Mesodermal cell (in vitro differentiated cells): ENCODE results near the gene FRAS1.
"Not testable (repeated sequence)": the region's sequence is repeated elsewhere in the genome, so short reads cannot be mapped to it uniquely, and the experiment has no call there.

ENCODE experiments used
- H3K27ac ChIP-seq: 2 replicates; pipeline ENCODE4 v1.7.0; 2013; ENCODE audit warnings: mild to moderate bottlenecking, low read depth, low read length, moderate library complexity; ENCODE audit not compliant: severe bottlenecking
- H3K36me3 ChIP-seq: 2 replicates; pipeline ENCODE4 v1.7.1; 2013; ENCODE audit warnings: mild to moderate bottlenecking, low read length, moderate library complexity; ENCODE audit not compliant: control insufficient read depth, insufficient read depth
- H3K4me1 ChIP-seq: one replicate; pipeline ENCODE4 v1.7.1; 2013; ENCODE audit warnings: mild to moderate bottlenecking, low read length; ENCODE audit not compliant: insufficient read depth, control insufficient read depth, poor library complexity, severe bottlenecking
- H3K4me3 ChIP-seq: 2 replicates; pipeline ENCODE4 v1.7.0; 2013; ENCODE audit warnings: low read length, control low read depth, mild to moderate bottlenecking; ENCODE audit not compliant: insufficient read depth, poor library complexity, severe bottlenecking; ENCODE audit errors: extremely low read depth
- H3K9me3 ChIP-seq: 2 replicates; pipeline ENCODE4 v1.7.1; 2013; ENCODE audit warnings: mild to moderate bottlenecking, low read length, moderate library complexity; ENCODE audit not compliant: control insufficient read depth
- WGBS, 2 experiments: methylation state at CpG; one replicate each; pipeline ENCODE4 v1.1.5; 2013; ENCODE audit warnings: missing lambda C conversion rate in 2 of 2; ENCODE audit not compliant: insufficient coverage in 2 of 2; 5-methylcytosine and 5-hydroxymethylcytosine counted together

The FRAS1 gene

DNA sequence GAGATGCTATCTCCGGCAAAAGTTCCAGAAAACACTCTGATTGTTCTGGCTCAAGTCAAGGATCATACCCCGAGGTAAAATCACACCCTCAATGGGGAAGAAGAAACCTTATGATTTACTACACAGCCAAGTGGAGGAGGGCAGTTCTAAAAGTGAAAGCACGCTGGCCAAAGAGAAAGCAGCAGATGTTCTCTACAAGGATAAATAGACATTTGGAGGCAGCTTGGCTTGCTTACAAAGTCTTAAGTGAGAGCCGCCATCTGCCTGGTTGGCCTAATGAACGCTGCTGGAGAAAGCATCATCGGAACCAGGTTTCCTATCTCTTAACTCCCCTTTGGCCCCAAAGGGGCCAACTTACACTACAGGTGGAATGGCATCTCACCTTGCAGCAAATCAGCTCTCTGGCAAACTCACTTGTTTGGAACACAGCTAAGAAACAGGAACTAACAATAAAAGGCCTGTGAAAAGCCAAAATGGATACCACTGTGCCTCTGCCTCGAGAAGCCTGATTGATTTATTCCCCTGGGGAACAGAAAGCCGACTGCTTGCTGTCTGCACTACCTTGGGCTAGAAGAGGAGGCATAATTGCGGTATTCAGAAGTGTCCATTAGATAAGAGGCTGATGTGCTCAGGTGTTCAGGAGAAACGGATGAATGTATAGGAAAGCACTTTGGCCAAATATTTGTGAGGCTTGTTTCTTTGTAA is 22.8 kb downstream of the FRAS1 start:
- H3K9me3 ChIP-seq = no peaks in the 10 kb centered on the region
- H3K4me1 ChIP-seq = no peaks in the 10 kb centered on the region
- WGBS, 2 experiments = 88 to 93% methylated on average over 7 of the region's 10 CpGs
- H3K36me3 ChIP-seq = no peaks in the 10 kb centered on the region
- no peak overlapping the region for H3K4me3 ChIP-seq
- H3K27ac ChIP-seq = no peak overlapping the region

GRCh38 chr4:78081541-78081940 is 24.4 kb downstream of the FRAS1 start:
- no peaks in the 10 kb centered on the region for H3K9me3 ChIP-seq
- no peak overlapping the region for H3K27ac ChIP-seq
- no peak overlapping the region for H3K4me3 ChIP-seq
- no peaks in the 10 kb centered on the region for H3K4me1 ChIP-seq
- 100% methylated on average over 1 of the region's 2 CpGs; no CpG with 5 or more reads in 1 of the 2 experiments for WGBS, 2 experiments
- no peaks in the 10 kb centered on the region for H3K36me3 ChIP-seq

GRCh38 chr4:78083035-78083434 is 25.9 kb downstream of the FRAS1 start:
- H3K27ac ChIP-seq = no peak overlapping the region
- no peaks in the 10 kb centered on the region for H3K4me1 ChIP-seq
- no peaks in the 10 kb centered on the region for H3K9me3 ChIP-seq
- H3K4me3 ChIP-seq = no peak overlapping the region
- H3K36me3 ChIP-seq = no peaks in the 10 kb centered on the region

DNA sequence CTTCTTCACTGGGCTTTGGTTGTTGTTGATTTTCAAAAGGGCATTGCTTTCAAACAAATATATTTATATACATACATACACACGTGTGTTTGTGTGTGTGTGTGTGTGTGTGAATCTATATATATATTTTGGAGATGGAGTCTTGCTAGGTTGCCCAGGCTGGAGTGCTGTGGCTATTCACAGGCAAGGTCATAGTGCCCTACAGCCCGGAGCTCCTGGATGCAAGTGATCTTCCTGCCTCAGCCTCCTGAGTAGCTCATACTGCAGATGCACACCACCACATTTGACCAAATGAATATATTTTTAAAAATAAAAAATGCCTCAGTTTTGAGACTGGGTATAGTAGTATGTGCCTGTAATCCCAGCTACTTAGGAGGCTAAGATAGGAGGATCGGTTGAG is 34.4 kb downstream of the FRAS1 start:
- Histone ChIP-seq H3K27ac (no peak overlapping the region), H3K4me1 (no peaks in the 10 kb centered on the region), H3K9me3 (peaks cover 6% of the 10 kb centered on the region), H3K4me3 (no peak overlapping the region), H3K36me3 (no peaks in the 10 kb centered on the region)
- 92% methylated on average over 2 of the region's 3 CpGs; no CpG with 5 or more reads in 1 of the 2 experiments for WGBS, 2 experiments

GRCh38 chr4:78092350-78092749 is 35.2 kb downstream of the FRAS1 start:
- H3K27ac ChIP-seq, H3K9me3 ChIP-seq, H3K36me3 ChIP-seq, H3K4me3 ChIP-seq, H3K4me1 ChIP-seq: not testable (repeated sequence)
- WGBS, 2 experiments = 38 to 61% methylated on average over 1 to 3 of the region's 5 CpGs

GRCh38 chr4:78092850-78093249 is 35.7 kb downstream of the FRAS1 start:
- H3K36me3 ChIP-seq = no peaks in the 10 kb centered on the region
- no peak overlapping the region for H3K27ac ChIP-seq
- no peak overlapping the region for H3K4me3 ChIP-seq
- no peaks in the 10 kb centered on the region for H3K4me1 ChIP-seq
- peaks cover 6% of the 10 kb centered on the region for H3K9me3 ChIP-seq

DNA sequence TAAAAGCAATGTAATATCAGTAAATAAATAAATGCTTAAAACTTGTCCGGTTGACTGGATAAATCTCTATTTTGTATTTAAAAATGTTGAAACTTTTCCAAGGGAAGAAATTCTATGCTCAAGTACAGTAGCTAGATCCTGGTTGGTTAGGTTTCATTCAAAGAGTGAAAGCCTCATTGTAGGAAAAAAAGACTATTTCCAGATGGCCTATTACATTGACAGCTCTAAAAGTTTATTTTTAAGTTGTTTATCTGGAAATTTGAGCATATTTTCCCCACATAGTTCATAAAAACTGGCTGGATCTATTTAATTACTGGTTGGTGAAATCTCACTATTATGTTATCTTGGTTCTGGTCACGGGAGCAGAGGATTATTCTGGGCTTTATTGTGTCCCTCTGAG is 38.0 kb downstream of the FRAS1 start:
- Histone ChIP-seq H3K4me1 (no peaks in the 10 kb centered on the region), H3K27ac (no peak overlapping the region), H3K9me3 (peaks cover 6% of the 10 kb centered on the region), H3K4me3 (no peak overlapping the region), H3K36me3 (no peaks in the 10 kb centered on the region)
- WGBS, 2 experiments = 100% methylated on average over 2 of the region's 2 CpGs; no CpG with 5 or more reads in 1 of the 2 experiments

- H3K4me1 ChIP-seq = no peaks in the 10 kb centered on the region
- H3K27ac ChIP-seq = no peak overlapping the region
- no peaks in the 10 kb centered on the region for H3K36me3 ChIP-seq
- WGBS, 2 experiments = 100% methylated on average over 2 of the region's 3 CpGs; no CpG with 5 or more reads in 1 of the 2 experiments
- H3K9me3 ChIP-seq = peaks cover 6% of the 10 kb centered on the region
- no peak overlapping the region for H3K4me3 ChIP-seq
These were observed 41.9 kb downstream of the FRAS1 start for GRCh38 chr4:78099058-78099457.

GRCh38 chr4:78100060-78100459 is 42.9 kb downstream of the FRAS1 start:
- Histone ChIP-seq H3K4me3 (no peak overlapping the region), H3K4me1 (no peaks in the 10 kb centered on the region), H3K9me3 (peaks cover 6% of the 10 kb centered on the region), H3K36me3 (no peaks in the 10 kb centered on the region), H3K27ac (no peak overlapping the region)

DNA sequence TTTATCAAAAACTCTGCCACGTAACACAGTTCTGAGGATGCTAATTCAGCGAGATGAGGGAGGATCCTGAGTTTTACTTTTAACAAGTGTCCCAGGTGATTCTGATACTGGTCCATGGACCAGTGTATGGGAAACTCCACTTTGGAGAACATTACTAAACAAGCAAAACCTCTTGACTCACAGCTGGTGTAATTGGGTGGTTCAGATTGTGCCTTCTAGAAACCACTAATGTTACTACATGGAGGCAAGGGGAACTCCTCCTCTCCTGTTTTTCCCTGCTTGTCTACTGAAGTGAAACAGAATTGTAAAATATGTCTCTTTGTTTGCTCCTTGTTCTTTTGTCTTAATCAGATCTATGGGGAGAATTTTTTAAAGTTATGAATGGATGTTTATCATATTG is 62.6 kb downstream of the FRAS1 start:
- Histone ChIP-seq H3K36me3 (no peaks in the 10 kb centered on the region), H3K27ac (no peak overlapping the region), H3K4me3 (no peak overlapping the region), H3K9me3 (no peaks in the 10 kb centered on the region), H3K4me1 (no peaks in the 10 kb centered on the region)
- 85% methylated on average over 2 of the region's 2 CpGs; no CpG with 5 or more reads in 1 of the 2 experiments for WGBS, 2 experiments

DNA sequence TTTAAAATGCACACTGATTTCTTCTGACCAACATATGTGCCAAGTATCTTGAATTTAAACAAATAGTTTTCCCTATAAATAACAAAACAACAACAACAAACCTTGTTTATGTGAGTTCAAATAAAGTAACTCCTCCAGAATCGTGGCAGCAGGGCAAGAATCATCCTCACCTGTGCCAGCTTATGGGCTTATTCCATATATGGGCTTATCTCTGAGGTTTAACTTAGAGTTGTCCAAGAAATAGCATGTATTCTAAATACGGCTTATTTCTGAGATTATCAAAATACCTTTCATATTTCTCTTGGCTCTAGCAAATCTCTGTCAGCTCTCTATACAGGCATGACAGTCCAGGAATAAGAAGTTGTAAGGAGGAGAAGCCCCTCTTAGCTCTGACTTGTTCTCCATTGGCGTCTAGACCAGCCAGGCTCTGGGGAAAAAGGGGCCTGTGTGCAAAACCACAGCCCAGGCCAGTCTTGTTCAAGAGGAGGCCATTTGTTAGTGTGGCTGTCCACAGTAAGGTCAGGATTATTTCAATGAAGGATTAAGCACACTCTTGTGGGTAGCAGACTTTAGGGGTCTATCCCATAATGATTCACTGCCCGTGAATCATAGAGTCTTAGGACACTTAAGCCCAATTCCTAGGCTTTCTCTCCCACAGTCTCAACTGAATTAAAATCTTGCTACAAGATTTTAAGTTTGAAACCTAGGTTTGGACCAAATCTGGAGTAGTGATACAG is 63.2 kb downstream of the FRAS1 start:
- H3K9me3 ChIP-seq = no peaks in the 10 kb centered on the region
- no peaks in the 10 kb centered on the region for H3K36me3 ChIP-seq
- no peak overlapping the region for H3K4me3 ChIP-seq
- no peak overlapping the region for H3K27ac ChIP-seq
- 84 to 100% methylated on average over 1 to 2 of the region's 4 CpGs for WGBS, 2 experiments
- no peaks in the 10 kb centered on the region for H3K4me1 ChIP-seq
